ENCODE measurements around the gene OR4D10. TPM values are rescaled to one million over a fixed set of nuclear protein-coding genes. Genes with fewer than 3 reads are reported as not detected.

Gene OR4D10
- total and polyA plus RNA-seq, 2 of the 13 experiments (the other 11 are each of a cell fraction or from before 2014, with no cell fraction given): not detected

GRCh38 chr11:59480359-59480758 lies 7.2 kb downstream of the OR4D10 start (continued):
- TF ChIP-seq, protein P1, sequence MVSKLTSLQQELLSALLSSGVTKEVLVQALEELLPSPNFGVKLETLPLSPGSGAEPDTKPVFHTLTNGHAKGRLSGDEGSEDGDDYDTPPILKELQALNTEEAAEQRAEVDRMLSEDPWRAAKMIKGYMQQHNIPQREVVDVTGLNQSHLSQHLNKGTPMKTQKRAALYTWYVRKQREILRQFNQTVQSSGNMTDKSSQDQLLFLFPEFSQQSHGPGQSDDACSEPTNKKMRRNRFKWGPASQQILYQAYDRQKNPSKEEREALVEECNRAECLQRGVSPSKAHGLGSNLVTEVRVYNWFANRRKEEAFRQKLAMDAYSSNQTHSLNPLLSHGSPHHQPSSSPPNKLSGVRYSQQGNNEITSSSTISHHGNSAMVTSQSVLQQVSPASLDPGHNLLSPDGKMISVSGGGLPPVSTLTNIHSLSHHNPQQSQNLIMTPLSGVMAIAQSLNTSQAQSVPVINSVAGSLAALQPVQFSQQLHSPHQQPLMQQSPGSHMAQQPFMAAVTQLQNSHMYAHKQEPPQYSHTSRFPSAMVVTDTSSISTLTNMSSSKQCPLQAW (CRISPR knock-in tag; IDR thresholded peaks at IDR 0.05): no peak
- TF ChIP-seq ZNF281 (CRISPR knock-in tag; IDR thresholded peaks at IDR 0.05; ENCODE audit: borderline replicate concordance) (no peak), ELF1 (CRISPR knock-in tag; IDR thresholded peaks at IDR 0.05) (no peak), ZNF572 (CRISPR knock-in tag; IDR thresholded peaks at IDR 0.05) (no peak)
- TF ChIP-seq, protein P2, sequence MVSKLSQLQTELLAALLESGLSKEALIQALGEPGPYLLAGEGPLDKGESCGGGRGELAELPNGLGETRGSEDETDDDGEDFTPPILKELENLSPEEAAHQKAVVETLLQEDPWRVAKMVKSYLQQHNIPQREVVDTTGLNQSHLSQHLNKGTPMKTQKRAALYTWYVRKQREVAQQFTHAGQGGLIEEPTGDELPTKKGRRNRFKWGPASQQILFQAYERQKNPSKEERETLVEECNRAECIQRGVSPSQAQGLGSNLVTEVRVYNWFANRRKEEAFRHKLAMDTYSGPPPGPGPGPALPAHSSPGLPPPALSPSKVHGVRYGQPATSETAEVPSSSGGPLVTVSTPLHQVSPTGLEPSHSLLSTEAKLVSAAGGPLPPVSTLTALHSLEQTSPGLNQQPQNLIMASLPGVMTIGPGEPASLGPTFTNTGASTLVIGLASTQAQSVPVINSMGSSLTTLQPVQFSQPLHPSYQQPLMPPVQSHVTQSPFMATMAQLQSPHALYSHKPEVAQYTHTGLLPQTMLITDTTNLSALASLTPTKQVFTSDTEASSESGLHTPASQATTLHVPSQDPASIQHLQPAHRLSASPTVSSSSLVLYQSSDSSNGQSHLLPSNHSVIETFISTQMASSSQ (IDR thresholded peaks at IDR 0.05; ENCODE audit: low read depth): no peak
- TF ChIP-seq, protein P2 (CRISPR knock-in tag; IDR thresholded peaks at IDR 0.05; ENCODE audit: borderline replicate concordance): no peak
- TF ChIP-seq, protein P3, sequence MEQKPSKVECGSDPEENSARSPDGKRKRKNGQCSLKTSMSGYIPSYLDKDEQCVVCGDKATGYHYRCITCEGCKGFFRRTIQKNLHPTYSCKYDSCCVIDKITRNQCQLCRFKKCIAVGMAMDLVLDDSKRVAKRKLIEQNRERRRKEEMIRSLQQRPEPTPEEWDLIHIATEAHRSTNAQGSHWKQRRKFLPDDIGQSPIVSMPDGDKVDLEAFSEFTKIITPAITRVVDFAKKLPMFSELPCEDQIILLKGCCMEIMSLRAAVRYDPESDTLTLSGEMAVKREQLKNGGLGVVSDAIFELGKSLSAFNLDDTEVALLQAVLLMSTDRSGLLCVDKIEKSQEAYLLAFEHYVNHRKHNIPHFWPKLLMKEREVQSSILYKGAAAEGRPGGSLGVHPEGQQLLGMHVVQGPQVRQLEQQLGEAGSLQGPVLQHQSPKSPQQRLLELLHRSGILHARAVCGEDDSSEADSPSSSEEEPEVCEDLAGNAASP (CRISPR knock-in tag; IDR thresholded peaks at IDR 0.05; ENCODE audit: borderline replicate concordance): no peak

All from HepG2 (cell line).